ENCODE measurements around the gene FEM1B. TPM values are rescaled to one million over a fixed set of nuclear protein-coding genes. Genes with fewer than 3 reads are reported as not detected.

Gene FEM1B
- total RNA-seq, 1 donor = 61.7 TPM

- H3K4me3 ChIP-seq (ENCODE audit: low read depth, low read length) = no peak overlapping the region
- TF ChIP-seq, protein P1, sequence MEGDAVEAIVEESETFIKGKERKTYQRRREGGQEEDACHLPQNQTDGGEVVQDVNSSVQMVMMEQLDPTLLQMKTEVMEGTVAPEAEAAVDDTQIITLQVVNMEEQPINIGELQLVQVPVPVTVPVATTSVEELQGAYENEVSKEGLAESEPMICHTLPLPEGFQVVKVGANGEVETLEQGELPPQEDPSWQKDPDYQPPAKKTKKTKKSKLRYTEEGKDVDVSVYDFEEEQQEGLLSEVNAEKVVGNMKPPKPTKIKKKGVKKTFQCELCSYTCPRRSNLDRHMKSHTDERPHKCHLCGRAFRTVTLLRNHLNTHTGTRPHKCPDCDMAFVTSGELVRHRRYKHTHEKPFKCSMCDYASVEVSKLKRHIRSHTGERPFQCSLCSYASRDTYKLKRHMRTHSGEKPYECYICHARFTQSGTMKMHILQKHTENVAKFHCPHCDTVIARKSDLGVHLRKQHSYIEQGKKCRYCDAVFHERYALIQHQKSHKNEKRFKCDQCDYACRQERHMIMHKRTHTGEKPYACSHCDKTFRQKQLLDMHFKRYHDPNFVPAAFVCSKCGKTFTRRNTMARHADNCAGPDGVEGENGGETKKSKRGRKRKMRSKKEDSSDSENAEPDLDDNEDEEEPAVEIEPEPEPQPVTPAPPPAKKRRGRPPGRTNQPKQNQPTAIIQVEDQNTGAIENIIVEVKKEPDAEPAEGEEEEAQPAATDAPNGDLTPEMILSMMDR (IDR thresholded peaks at IDR 0.05; ENCODE audit: insufficient read depth, low read depth, low read length) = no peak
- no peak for DNase-seq (ENCODE audit: low read depth)
Observed at GRCh38 chr15:68344600-68344999, 67.1 kb downstream of the FEM1B start.

Other genes with a start within 250 kb of the FEM1B start
- gene PIAS1, start 223.4 kb upstream of the FEM1B start, total RNA-seq = 28.9 and 46.1 TPM in 2 replicates
- gene CALML4, start 72.4 kb upstream of the FEM1B start, total RNA-seq = 1.7 and 1.9 TPM in 2 replicates
- gene CLN6, start 48.0 kb upstream of the FEM1B start, total RNA-seq = 15.8 and 16.8 TPM in 2 replicates
- 87.7 and 159 TPM in 2 replicates for gene ITGA11, start 154.4 kb downstream of the FEM1B start, total RNA-seq